Kidney (tissue), 14 donors: ENCODE data around the gene FAM168B. TPM values are rescaled to one million over a fixed set of nuclear protein-coding genes. Genes with fewer than 3 reads are reported as not detected.
"Not testable (repeated sequence)": the region's sequence is repeated elsewhere in the genome, so short reads cannot be mapped to it uniquely, and the experiment has no call there.

Experiments
- DNase-seq, 5 donors: peaks; one replicate each; pipeline ENCODE4 v3.0.0-alpha.2; 2013 to 2020
- FAIRE-seq: peaks from 2 replicates; lab custom pipeline; 2012; peaks lifted over from hg19 to GRCh38; lab: Jason Lieb, UNC
- H3K27ac ChIP-seq, 2 donors: one replicate each; pipeline ENCODE4 v1.7.0; 2013; ENCODE audit warnings: low read depth in 2 of 2, low read length in 2 of 2, inconsistent platforms in 1 of 2
- H3K27me3 ChIP-seq: one replicate; pipeline ENCODE4 v1.7.1; 2013; ENCODE audit warnings: low read length, inconsistent platforms; ENCODE audit not compliant: control insufficient read depth, insufficient read depth
- H3K36me3 ChIP-seq, 3 donors: one replicate each; pipeline versions ENCODE4 v1.7.0 to v1.7.1; 2013; ENCODE audit warnings: low read length in 3 of 3, control low read depth in 1 of 3, inconsistent platforms in 1 of 3; ENCODE audit not compliant: insufficient read depth in 3 of 3, control insufficient read depth in 2 of 3
- H3K4me1 ChIP-seq, 3 donors: one replicate each; pipeline versions ENCODE4 v1.7.0 to v1.7.1; 2013; ENCODE audit warnings: low read length in 3 of 3, inconsistent platforms in 1 of 3, low read depth in 1 of 3; ENCODE audit not compliant: control insufficient read depth in 2 of 3, insufficient read depth in 2 of 3
- H3K4me3 ChIP-seq, 3 donors: one replicate each; pipeline versions ENCODE4 v1.7.0 to v1.8.1; 2013; ENCODE audit warnings: low read length in 3 of 3, control low read depth in 1 of 3, inconsistent platforms in 1 of 3
- H3K9ac ChIP-seq, 3 donors: one replicate each; pipeline versions ENCODE4 v1.7.0 to v1.7.1; 2013; ENCODE audit warnings: low read length in 3 of 3, control low read depth in 1 of 3, inconsistent platforms in 1 of 3
- H3K9me3 ChIP-seq, 3 donors: one replicate each; pipeline versions ENCODE4 v1.7.0 to v1.7.1; 2013; ENCODE audit warnings: low read length in 3 of 3, control low read depth in 1 of 3, inconsistent platforms in 1 of 3; ENCODE audit not compliant: control insufficient read depth in 2 of 3, insufficient read depth in 1 of 3
- CTCF ChIP-seq: IDR thresholded peaks from 3 replicates; pipeline ENCODE4 v1.5.1; 2012; ENCODE audit warnings: mild to moderate bottlenecking, moderate library complexity, borderline replicate concordance; ENCODE audit not compliant: insufficient read depth; ENCODE audit errors: extremely low read depth
- intact Hi-C: fragments of 100-400 bp; cut with DNase I; formaldehyde crosslinking; loops from one replicate; pipeline ENCODE4 v1.11.1; 2022
- polyA plus RNA-seq: library from polyadenylated mRNA; stranded (reverse); fragments of 350-450 nt; fragmentation: Illumina TruSeq; extraction: RNeasy Lipid Tissue Mini Kit (QIAGEN cat#74804); gene quantifications from one replicate; pipeline ENCODE4 v1.2.3, GENCODE V29; 2014; ENCODE audit warnings: low read depth, low replicate concordance; ENCODE audit not compliant: insufficient read depth
- total RNA-seq: library from RNA; stranded (reverse); fragmentation: NEBNext Ultra II Directional; extraction: Animal tissue kit (Norgen Biotek cat#: 25700); gene quantifications from one replicate; pipeline ENCODE4 v1.2.1, GENCODE V29; 2021
- donor health status: control.
- donor health status: control.
- donor health status: control.
- donor health status: control.
- donor health status: control.
- donor health status: DM: yes; HTN: yes; CAD: no.
- donor health status: Normal renal cell carcinoma (clear cell type).

The FAM168B gene
- total and polyA plus RNA-seq, 2 donors from 2014 or later: 34.1 to 89.9 TPM

DNA sequence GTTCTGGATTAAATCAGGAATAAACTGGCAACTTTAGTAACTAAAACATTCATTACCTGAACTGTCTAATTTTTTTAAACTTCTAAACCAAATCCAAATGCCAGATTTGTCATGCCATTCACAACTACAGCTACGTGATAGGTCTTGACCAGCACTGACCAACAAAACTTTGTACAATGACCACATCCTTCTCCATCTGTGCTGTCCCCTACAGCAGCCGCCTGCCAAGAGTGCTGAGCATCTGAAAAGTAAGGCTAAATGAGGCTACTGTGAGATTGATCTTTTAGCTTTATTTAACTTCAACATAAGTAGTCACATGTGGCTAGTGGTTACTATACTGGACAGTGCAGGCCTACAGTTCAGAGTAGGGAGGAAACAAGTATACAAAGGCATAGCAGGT, 7.6 kb downstream of the FAM168B start:
- intact Hi-C loops: no loop called here
- no peaks in the 10 kb centered on the region for H3K27me3 ChIP-seq
- no peak overlapping the region for H3K9ac ChIP-seq
- TF ChIP-seq CTCF: no peak
- H3K9me3 ChIP-seq: no peaks in the 10 kb centered on the region
- H3K27ac ChIP-seq: no peak overlapping the region
- FAIRE-seq (no peak), DNase-seq (no peak)
- peaks cover 0 to 6% (median 3%) of the 10 kb centered on the region in 3 donors for H3K4me1 ChIP-seq
- peaks cover 5 to 42% (median 18%) of the 10 kb centered on the region in 3 donors for H3K36me3 ChIP-seq
- no peak overlapping the region for H3K4me3 ChIP-seq

GRCh38 chr2:131081190-131081589, 12.1 kb downstream of the FAM168B start:
- no peak for TF ChIP-seq CTCF
- Histone ChIP-seq H3K4me3 (no peak overlapping the region), H3K27ac (no peak overlapping the region), H3K9me3 (no peaks in the 10 kb centered on the region), H3K36me3 (peaks cover 2 to 29% (median 18%) of the 10 kb centered on the region in 3 donors), H3K4me1 (peaks cover 0 to 6% (median 3%) of the 10 kb centered on the region in 3 donors), H3K27me3 (no peaks in the 10 kb centered on the region), H3K9ac (no peak overlapping the region)
- DNase-seq (no peak), FAIRE-seq (no peak)
- intact Hi-C loops: no loop called here

GRCh38 chr2:131079931-131080330, 13.3 kb downstream of the FAM168B start:
- H3K9ac ChIP-seq, H3K27me3 ChIP-seq, intact Hi-C loops, H3K9me3 ChIP-seq, H3K27ac ChIP-seq, FAIRE-seq, DNase-seq, H3K4me3 ChIP-seq, H3K4me1 ChIP-seq: not testable (repeated sequence)
- H3K36me3 ChIP-seq: peaks cover 2 to 32% (median 16%) of the 10 kb centered on the region in 3 donors

DNA sequence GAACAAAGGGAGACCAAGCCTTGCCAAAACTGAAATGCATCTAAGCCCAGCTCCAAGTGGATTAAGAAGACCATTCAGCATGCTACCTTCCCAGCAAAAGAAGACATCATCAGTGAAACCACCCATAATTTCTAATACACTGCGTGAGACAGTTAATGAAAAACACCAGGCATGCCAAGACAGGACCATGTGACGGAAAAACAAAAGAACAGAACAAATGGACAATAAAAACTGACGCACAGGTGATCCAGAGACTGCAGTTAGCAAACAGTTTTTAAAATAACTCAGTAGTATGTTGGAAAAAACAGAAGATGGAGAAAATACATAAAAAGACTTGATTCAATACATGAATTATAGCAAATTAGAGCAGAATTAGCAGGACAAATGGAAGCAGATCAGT, 15.3 kb downstream of the FAM168B start:
- no peak for TF ChIP-seq CTCF
- DNase-seq: no peak
- H3K27ac ChIP-seq: no peak overlapping the region
- H3K4me3 ChIP-seq: no peak overlapping the region
- peaks cover 0 to 4% (median 2%) of the 10 kb centered on the region in 3 donors for H3K4me1 ChIP-seq
- H3K36me3 ChIP-seq: peaks cover 0 to 36% (median 24%) of the 10 kb centered on the region in 3 donors
- no peak for FAIRE-seq
- no peaks in the 10 kb centered on the region for H3K27me3 ChIP-seq
- H3K9me3 ChIP-seq: no peaks in the 10 kb centered on the region
- intact Hi-C loops: no loop called here
- no peak overlapping the region for H3K9ac ChIP-seq
